HFF-Myc (cell line): Measurements from ENCODE around the gene CARMIL1.

Experiments
- DNase-seq: peaks from one replicate; pipeline ENCODE4 v3.0.0-alpha.2; 2011; ENCODE audit warnings: low read depth; ENCODE audit errors: extremely low read depth
- H3K4me3 ChIP-seq: replicated peaks from 2 replicates; pipeline ENCODE4 v1.5.1; 2011; ENCODE audit warnings: low read depth, mild to moderate bottlenecking, control low read depth, low read length
- CTCF ChIP-seq: IDR thresholded peaks from 2 replicates; pipeline ENCODE4 v1.5.1; 2012; ENCODE audit warnings: mild to moderate bottlenecking, low read depth, low read length, control low read depth; ENCODE audit errors: missing control alignments

The CARMIL1 gene

DNA sequence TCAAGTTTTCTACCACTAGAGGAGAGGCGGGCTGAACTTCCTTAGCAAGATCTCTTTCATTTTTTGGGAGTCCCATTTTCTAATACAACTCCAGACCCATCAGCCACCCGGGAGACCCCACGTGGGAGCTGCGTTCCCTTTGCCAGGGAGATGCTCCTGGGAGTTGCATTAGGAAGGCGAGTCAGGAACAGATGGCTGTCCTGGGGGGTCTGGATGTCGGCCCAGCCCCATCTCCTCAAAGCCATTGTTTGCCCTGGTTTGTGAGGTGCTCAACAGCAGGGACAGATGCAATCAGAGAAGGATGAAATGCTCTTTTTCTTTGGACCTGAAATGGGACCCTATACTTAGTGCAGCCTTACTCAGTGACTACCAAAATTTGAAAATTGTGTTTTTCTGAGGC is 39.4 kb downstream of the CARMIL1 start:
- no peak for DNase-seq
- H3K4me3 ChIP-seq: no peak overlapping the region
- TF ChIP-seq CTCF: no peak

- no peak for DNase-seq
- H3K4me3 ChIP-seq: no peak overlapping the region
Measured at GRCh38 chr6:25320459-25320858, 41.3 kb downstream of the CARMIL1 start.

DNA sequence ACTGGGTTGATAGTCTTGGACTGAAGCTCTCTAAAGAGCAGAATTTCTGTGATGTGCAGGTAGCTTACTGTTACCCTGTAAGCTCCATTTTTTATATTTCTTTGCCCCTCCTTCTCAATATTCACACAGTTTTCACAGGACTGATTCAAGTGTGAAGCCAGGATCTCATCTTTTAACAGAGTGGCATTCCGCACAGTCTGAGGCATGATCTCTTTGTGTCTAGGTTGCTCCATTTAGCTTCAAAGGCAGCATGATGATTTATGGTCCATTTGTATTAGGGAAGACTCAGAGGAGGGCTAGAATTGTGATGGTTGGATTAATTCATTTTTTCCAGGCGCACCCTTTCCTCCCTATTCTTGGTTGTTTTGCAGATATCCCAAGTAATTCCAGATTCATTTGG is 43.5 kb downstream of the CARMIL1 start:
- no peak overlapping the region for H3K4me3 ChIP-seq
- DNase-seq: no peak
- no peak for TF ChIP-seq CTCF

More at GRCh38 chr6:25320459-25320858, 41.3 kb downstream of the CARMIL1 start:
- no peak for TF ChIP-seq CTCF

DNA sequence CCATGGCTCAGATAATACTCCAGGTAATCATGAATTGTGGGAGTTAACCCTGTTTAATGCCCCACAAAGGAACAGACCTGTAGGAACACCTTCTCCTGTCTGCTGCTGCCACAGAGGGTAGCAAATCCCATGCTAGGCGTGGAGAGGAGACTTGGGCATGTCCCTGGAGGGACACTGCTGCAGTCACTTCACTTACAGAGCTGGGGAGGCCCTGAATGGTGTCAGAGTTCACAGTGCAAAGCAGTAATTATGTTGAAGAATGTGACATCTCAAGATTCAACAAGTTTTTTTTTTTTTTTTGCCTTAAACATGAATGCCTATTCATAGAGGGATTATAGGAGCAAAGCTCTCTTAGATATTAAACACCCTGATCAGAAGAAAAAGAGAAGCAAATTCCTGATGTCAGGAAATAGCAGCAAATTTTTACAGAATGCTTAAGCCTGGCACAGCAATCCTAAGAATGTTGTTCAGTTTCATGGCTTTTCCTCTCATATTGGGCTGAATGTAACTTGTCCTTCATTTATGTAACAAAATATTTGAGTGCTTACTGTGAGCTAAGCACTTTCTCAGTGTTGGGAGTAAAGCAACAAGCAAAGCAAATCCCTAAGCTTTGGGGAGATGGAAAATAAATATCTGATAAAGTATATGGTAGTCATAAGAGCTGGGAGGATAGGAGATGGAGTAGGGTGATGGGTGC is 45.0 kb downstream of the CARMIL1 start:
- no peak for TF ChIP-seq CTCF
- no peak for DNase-seq
- no peak overlapping the region for H3K4me3 ChIP-seq

DNA sequence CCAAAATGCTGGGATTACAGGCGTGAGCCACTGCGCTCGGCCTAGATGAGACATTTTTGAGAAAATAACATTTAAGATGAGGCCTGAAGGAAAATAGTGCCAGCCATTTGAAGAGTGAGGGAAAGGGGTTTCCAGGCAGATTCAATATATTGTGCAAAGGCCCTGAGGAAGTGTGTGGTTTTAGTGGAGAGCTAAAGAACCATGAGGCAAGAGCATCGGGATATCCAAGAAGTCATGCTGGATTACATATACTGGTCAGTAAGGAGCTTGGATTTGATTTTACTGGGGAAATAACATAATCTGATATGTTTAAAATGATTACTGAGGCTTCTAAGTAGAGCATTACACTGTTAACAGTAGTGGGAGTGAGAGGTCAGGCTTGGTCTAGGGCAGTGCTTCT is 47.0 kb downstream of the CARMIL1 start:
- H3K4me3 ChIP-seq: no peak overlapping the region
- no peak for DNase-seq
- TF ChIP-seq CTCF: no peak

GRCh38 chr6:25326960-25327359 is 47.8 kb downstream of the CARMIL1 start:
- no peak for TF ChIP-seq CTCF
- no peak for DNase-seq
- H3K4me3 ChIP-seq: no peak overlapping the region

DNA sequence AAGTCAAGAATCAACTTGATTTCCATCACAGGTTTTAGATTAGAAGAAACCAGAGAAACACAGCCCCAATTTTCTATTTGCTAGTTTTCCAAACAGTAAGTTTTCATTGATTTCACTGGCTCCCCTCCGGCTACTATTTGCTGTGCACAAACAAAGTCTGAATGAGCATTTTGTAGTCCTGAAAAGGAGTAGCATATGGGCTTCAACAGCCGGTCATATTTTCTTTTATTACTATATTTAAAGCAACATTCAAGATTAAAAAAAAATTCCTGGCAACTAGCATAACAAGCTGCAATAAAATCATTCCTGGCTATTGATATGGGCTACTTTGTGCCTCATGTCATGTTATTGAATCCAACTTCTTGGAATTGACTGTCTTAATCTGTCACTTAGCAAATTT is 48.3 kb downstream of the CARMIL1 start:
- DNase-seq: no peak
- H3K4me3 ChIP-seq: no peak overlapping the region
- no peak for TF ChIP-seq CTCF
